GM19035 (cell line): Measurements from ENCODE around the gene DPF3.

Source experiments
- ATAC-seq: cut with Tn5 transposase; IDR thresholded peaks from one replicate; pipeline ENCODE4 v1.9.1; 2021; ENCODE audit not compliant: unreplicated experiment

Gene DPF3

DNA sequence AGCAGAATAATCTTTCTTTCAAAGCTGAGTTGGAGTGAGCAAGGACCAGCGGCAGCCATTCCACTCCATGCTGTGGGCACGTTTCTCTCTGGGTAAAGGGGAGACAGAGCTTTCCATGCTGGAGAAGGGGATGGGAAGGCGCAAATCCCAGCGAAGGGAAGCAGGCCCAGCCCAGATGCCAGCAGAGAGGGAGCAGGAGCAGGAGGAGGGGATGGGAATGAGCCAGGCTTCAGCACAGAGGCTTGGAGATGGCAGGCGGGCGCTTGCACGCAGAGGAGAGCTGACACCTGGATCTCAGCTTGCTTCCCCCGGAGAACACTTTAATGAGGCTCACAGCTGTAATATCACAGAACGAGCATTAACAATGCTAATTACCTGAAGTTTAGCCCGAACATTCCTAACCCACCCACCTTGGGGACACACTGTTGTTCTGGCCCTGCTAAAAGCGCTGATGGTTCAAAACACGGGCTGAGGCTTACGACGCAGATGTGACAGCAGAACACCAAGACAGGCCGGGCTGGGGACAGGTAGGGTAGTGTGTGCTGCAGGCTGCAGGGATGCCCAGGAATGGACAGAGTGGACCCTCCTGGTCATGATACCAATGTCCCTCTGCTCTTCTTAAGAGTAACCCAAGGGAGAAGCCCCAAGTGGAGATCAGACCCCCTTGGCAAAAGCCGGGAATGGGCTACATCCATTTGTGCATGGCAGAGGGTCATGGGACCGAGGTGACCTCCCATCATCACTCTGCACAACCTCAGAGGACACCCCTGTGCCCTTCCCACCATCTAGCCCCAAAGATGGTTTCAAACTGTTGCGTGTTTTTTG lies 288.6 kb downstream of the DPF3 start:
- no peak for ATAC-seq

DNA sequence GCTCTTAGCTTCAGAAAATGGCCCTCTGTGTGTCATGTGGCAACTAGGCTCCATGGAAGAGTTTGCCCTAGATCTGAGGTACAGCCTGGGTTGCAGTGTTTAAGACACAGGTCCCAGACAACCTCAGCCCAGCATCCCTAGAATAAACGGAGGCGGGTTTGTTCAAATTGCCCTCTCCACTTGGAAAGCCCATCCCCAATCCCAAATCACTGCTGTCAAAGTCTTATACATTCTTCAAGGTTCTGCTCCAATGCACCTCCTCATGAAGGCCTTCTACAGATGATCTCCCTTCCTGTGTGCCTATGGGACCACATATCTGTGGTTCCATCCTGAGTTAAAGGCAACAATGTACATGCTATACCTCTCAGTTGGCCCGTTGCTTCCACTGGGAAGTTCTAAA lies 289.8 kb downstream of the DPF3 start:
- ATAC-seq, result no peak

GRCh38 chr14:72603639-72604038 lies 290.3 kb downstream of the DPF3 start:
- ATAC-seq, result no peak

GRCh38 chr14:72600551-72601330 lies 293.2 kb downstream of the DPF3 start:
- no peak for ATAC-seq

- ATAC-seq, result no peak
Observed at GRCh38 chr14:72599579-72600470, 294.1 kb downstream of the DPF3 start.

DNA sequence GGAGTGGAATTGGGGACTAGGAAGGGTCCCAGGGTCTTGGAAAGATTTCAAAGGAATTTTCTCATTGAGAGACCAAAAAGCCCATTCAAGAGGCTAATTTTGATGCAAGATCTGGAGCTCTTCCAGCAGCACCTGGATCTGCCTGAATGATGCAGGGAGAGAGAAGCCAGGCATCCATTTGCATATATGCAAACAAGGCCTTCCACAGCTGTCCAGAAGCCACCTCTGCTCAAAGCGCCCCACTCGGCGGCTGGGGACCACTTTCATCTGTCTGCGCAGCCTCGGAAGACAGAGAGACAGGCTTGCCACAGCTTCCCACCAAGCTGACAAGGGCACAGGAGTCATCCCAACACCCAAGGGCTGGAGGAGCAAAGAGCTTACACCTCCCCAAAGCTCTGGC lies 295.6 kb downstream of the DPF3 start:
- no peak for ATAC-seq

- no peak for ATAC-seq
Observed at GRCh38 chr14:72597252-72598233, 296.4 kb downstream of the DPF3 start.

DNA sequence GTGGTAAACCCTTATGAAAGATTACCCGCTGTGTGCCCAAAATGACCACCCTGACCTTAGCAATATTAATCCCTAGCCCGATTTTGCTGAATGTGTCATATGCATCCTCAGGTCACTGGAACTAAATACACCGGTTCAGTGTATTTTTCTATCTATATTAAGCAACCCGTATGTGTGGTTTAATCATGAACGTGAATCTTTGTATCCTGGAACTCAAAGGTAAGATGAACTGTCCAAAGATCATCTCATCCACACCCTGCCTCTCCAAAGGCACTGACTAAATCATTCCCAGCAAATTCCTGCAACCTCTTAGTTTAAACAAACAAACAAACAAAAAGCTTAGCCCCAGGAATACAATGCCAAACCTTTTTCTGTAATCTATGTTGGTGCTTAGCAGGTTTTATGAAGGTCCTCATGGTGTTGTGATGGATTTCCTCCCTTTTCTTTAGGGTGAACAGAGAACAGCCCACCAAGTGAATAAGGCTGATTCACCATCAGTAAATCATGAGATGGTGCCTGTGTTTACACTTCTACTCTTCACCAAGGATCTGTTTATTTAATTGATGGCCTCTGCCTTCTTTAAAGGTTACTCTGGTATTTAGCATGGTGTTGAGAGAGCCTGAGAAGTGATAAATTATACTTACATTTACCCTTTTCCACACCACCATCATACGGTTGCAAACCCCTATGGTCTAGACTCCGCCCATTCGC lies 298.6 kb downstream of the DPF3 start:
- no peak for ATAC-seq

- no peak for ATAC-seq
Observed at GRCh38 chr14:72594099-72594901, 299.6 kb downstream of the DPF3 start.

DNA sequence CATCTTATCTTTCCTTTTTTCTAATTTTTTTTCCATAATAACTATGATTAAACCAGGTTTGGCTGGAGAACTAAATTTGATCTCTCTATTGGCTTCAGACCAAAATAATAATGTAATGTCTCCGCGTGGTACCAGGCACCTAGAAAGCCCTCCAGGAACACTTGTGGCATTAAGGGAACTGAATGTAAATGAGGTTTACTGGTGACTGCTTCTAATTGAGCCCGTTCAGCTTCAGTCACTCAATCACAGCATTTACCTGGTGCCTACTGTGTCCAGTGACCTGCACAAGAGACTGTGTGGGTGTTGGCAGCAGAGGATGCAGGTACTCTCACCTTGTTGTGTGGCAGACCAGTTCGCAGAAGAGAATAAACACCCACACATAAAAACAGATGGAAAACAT lies 302.5 kb downstream of the DPF3 start:
- ATAC-seq, result no peak

GRCh38 chr14:72590577-72590976 lies 303.3 kb downstream of the DPF3 start:
- no peak for ATAC-seq

DNA sequence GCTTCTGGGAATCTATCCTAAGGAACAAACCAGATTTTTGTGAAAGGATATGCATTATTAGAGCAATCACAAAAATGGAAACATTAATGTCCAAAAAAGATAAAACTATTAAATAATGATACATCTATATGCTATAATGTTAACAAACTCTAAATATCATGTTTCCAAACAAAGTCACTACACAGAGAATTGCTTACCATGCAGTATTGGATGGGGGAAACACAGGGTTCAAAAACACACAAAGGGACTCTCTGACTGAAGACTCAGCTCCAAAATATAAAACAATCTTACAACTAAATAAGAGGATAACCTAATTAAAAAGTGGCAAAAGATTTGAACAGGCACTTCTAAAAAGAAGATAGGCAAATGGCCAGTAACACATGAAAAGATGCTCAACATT lies 304.2 kb downstream of the DPF3 start:
- ATAC-seq, result no peak

DNA sequence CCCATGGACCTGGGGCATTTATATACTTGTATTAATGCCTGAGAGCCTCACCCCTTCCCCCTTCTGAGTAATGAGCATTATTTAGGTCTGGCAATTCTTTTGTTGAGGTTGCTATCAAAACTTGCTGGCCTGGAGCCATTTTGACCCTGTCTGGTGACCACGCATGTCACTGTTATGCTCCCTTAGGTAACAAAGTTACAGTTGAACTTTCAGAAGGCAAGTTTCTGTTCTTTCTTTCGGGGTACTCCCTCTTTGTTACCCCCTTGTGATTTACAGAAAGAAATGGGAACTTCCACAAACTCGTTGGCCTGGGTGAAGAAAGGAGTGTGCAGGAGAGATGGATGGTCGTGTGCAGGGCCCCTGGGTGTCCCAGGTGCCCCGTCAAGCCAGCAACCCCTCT lies 305.4 kb downstream of the DPF3 start:
- no peak for ATAC-seq

- no peak for ATAC-seq
Observed at GRCh38 chr14:72583316-72584272, 310.3 kb downstream of the DPF3 start.

- ATAC-seq, result no peak
Observed at GRCh38 chr14:72582582-72582981, 311.3 kb downstream of the DPF3 start.

GRCh38 chr14:72578514-72578913 lies 315.4 kb downstream of the DPF3 start:
- ATAC-seq, result no peak

DNA sequence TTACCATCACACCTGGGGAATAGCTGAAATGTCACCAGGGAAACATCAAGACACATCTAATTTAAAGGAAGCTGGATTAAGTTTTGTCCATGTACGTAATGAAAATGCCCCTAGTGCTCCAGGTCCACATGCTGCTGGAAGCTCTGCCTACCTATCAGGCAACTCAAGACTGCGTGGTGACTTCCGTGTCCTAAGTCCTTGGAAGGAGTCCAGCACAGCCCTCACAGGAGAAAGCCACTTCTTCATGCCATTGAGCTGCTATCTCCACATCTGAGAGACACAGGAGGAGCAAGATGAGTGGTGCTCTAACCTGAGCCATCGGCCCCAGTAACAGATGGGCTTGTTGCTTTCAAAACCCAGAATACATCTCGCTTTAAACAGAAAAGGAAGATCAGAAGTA lies 316.4 kb downstream of the DPF3 start:
- ATAC-seq, result no peak

DNA sequence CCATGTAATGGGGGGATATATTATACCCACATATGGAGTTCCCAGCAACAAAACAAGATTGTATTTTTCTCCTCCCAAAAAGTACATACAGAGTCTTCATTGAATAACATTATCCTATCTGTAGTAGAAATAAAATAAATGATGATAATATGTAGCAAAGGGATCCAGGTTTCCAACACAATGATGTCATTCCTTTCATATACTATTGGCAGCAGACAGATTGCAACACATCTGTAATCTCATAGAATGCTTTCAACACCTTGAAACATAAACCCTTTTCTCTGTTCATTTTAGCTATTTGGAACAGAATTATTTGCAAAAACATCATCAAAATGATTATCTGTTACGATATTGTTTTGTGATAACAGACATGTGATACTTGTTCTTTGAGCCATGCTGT lies 317.6 kb downstream of the DPF3 start:
- no peak for ATAC-seq
